H1 (cell line): ENCODE data around the gene SAMD4A. TPM values are rescaled to one million over a fixed set of nuclear protein-coding genes. Genes with fewer than 3 reads are reported as not detected.
A peak's percentile ranks its signal among the peaks of the same experiment; 100 is the strongest.

Experiments used
- ATF2 ChIP-seq: IDR thresholded peaks from 2 replicates; pipeline ENCODE4 v1.6.1; 2012; ENCODE audit warnings: low read length, inconsistent platforms
- CHD7 ChIP-seq: fragments of 300-600 bp; sonication (generic); IDR thresholded peaks from 2 replicates; pipeline ENCODE4 v1.7.1; 2012; ENCODE audit warnings: low read length, moderate library complexity, mild to moderate bottlenecking, inconsistent platforms; ENCODE audit not compliant: insufficient replicate concordance
- CREB1 ChIP-seq: IDR thresholded peaks from 2 replicates; pipeline ENCODE4 v1.6.1; 2012; ENCODE audit warnings: inconsistent platforms
- MAX ChIP-seq: IDR thresholded peaks from 2 replicates; pipeline ENCODE4 v1.6.1; 2012; ENCODE audit warnings: inconsistent platforms
- SIN3A ChIP-seq, 2 experiments: IDR thresholded peaks in 1 of 2; conservative IDR thresholded peaks in 1 of 2; 2 replicates each; pipeline ENCODE4 v1.6.1; 2011 to 2012; ENCODE audit warnings: low read length in 2 of 2, improper control_type of control experiment in 1 of 2, low read depth in 1 of 2, mild to moderate bottlenecking in 1 of 2
- SIRT6 ChIP-seq: IDR thresholded peaks from one replicate; pipeline ENCODE4 v1.7.1; 2012; ENCODE audit warnings: low read length, inconsistent platforms
- SP4 ChIP-seq: IDR thresholded peaks from 2 replicates; pipeline ENCODE4 v1.6.1; 2012; ENCODE audit warnings: low read length, inconsistent platforms
- TAF1 ChIP-seq: IDR thresholded peaks from 2 replicates; pipeline ENCODE4 v1.6.1; 2011; ENCODE audit warnings: mild to moderate bottlenecking, low read depth, low read length
- polyA plus RNA-seq, 7 experiments: library from polyadenylated mRNA; depleted of rRNA in 3 of 7; stranded (reverse) in 5 of 7; unstranded in 2 of 7; fragments of >200 nt in 5 of 7; fragments of 200-250 nt in 2 of 7; gene quantifications; 1 replicate in 5 of 7; 2 replicates in 1 of 7; 4 replicates in 1 of 7; pipeline versions ENCODE4 v1.2.1 to v1.2.3, GENCODE V29; 2011 to 2013; ENCODE audit warnings: missing spikeins in 2 of 7, mixed read lengths in 2 of 7
- total RNA-seq: library from RNA; stranded (reverse); fragmentation: NEBNext Ultra II Directional; extraction: Animal tissue kit (Norgen Biotek cat#: 25700); gene quantifications from 2 replicates; pipeline ENCODE4 v1.2.1, GENCODE V29; 2021

The SAMD4A gene
- total and polyA plus RNA-seq, 2 of the 8 experiments (the other 6 are each of a cell fraction or from before 2014, with no cell fraction given) = 2.4 to 12.3 TPM

GRCh38 chr14:54805445-54806322, 238.8 kb downstream of the SAMD4A start (continued):
- TF ChIP-seq CHD7 = no peak
- TF ChIP-seq SIRT6 = no peak
- TF ChIP-seq ATF2 = no peak
- TF ChIP-seq MAX = peak; percentile 78
- peak in 1 of 2 experiments; percentile 74; a peak in 1 of 4 replicates for TF ChIP-seq SIN3A (conservative IDR thresholded peaks at IDR 0.05 in 1 of 2, IDR thresholded peaks at IDR 0.05 in 1 of 2; ENCODE audit: low read depth in 1 of 2, low read length in 2 of 2)
- TF ChIP-seq SP4 = peak; percentile 24; the same call in 1 of the 2 replicates
- TF ChIP-seq CREB1 = no peak
- no peak for TF ChIP-seq TAF1
